ENCODE results near the gene ZNF841.

DNA sequence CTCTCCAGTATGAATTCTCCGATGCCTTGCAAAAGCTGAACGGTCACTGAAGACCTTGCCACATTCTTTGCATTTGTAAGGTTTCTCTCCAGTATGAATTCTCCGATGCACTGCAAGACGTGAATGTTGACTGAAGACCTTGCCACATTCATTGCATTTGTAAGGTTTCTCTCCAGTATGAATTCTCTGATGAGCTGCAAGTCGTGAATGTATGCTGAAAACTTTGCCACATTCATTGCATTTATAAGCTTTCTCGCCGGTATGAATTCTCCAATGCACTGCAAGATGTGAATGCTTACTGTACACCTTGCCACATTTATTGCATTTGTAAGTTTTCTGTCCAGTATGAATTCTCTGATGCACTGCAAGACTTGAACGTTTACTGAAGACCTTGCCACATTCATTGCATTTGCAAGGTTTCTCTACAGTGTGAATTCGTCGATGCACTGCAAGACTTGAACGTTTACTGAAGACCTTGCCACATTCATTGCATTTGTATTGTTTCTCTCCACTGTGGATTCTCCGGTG is 20.0 kb upstream of the ZNF841 start:
- no peak for TF ChIP-seq RAD21 (IDR thresholded peaks at IDR 0.05)
- TF ChIP-seq, protein P1, sequence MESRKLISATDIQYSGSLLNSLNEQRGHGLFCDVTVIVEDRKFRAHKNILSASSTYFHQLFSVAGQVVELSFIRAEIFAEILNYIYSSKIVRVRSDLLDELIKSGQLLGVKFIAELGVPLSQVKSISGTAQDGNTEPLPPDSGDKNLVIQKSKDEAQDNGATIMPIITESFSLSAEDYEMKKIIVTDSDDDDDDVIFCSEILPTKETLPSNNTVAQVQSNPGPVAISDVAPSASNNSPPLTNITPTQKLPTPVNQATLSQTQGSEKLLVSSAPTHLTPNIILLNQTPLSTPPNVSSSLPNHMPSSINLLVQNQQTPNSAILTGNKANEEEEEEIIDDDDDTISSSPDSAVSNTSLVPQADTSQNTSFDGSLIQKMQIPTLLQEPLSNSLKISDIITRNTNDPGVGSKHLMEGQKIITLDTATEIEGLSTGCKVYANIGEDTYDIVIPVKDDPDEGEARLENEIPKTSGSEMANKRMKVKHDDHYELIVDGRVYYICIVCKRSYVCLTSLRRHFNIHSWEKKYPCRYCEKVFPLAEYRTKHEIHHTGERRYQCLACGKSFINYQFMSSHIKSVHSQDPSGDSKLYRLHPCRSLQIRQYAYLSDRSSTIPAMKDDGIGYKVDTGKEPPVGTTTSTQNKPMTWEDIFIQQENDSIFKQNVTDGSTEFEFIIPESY (IDR thresholded peaks at IDR 0.05): no peak
- TF ChIP-seq, protein P2, sequence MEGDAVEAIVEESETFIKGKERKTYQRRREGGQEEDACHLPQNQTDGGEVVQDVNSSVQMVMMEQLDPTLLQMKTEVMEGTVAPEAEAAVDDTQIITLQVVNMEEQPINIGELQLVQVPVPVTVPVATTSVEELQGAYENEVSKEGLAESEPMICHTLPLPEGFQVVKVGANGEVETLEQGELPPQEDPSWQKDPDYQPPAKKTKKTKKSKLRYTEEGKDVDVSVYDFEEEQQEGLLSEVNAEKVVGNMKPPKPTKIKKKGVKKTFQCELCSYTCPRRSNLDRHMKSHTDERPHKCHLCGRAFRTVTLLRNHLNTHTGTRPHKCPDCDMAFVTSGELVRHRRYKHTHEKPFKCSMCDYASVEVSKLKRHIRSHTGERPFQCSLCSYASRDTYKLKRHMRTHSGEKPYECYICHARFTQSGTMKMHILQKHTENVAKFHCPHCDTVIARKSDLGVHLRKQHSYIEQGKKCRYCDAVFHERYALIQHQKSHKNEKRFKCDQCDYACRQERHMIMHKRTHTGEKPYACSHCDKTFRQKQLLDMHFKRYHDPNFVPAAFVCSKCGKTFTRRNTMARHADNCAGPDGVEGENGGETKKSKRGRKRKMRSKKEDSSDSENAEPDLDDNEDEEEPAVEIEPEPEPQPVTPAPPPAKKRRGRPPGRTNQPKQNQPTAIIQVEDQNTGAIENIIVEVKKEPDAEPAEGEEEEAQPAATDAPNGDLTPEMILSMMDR (IDR thresholded peaks at IDR 0.05; ENCODE audit: low read depth, low read length, missing input control): no peak
- no peak for TF ChIP-seq TAF1 (conservative IDR thresholded peaks at IDR 0.05)
- TF ChIP-seq, protein P3, sequence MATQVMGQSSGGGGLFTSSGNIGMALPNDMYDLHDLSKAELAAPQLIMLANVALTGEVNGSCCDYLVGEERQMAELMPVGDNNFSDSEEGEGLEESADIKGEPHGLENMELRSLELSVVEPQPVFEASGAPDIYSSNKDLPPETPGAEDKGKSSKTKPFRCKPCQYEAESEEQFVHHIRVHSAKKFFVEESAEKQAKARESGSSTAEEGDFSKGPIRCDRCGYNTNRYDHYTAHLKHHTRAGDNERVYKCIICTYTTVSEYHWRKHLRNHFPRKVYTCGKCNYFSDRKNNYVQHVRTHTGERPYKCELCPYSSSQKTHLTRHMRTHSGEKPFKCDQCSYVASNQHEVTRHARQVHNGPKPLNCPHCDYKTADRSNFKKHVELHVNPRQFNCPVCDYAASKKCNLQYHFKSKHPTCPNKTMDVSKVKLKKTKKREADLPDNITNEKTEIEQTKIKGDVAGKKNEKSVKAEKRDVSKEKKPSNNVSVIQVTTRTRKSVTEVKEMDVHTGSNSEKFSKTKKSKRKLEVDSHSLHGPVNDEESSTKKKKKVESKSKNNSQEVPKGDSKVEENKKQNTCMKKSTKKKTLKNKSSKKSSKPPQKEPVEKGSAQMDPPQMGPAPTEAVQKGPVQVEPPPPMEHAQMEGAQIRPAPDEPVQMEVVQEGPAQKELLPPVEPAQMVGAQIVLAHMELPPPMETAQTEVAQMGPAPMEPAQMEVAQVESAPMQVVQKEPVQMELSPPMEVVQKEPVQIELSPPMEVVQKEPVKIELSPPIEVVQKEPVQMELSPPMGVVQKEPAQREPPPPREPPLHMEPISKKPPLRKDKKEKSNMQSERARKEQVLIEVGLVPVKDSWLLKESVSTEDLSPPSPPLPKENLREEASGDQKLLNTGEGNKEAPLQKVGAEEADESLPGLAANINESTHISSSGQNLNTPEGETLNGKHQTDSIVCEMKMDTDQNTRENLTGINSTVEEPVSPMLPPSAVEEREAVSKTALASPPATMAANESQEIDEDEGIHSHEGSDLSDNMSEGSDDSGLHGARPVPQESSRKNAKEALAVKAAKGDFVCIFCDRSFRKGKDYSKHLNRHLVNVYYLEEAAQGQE (IDR thresholded peaks at IDR 0.05): no peak
- TF ChIP-seq, protein P4, sequence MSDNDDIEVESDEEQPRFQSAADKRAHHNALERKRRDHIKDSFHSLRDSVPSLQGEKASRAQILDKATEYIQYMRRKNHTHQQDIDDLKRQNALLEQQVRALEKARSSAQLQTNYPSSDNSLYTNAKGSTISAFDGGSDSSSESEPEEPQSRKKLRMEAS (IDR thresholded peaks at IDR 0.05): no peak
- no peak for TF ChIP-seq RXRA (IDR thresholded peaks at IDR 0.05)
- no peak for TF ChIP-seq GABPA (IDR thresholded peaks at IDR 0.05 in 1 of 2, conservative IDR thresholded peaks at IDR 0.05 in 1 of 2)
- TF ChIP-seq, protein P5, sequence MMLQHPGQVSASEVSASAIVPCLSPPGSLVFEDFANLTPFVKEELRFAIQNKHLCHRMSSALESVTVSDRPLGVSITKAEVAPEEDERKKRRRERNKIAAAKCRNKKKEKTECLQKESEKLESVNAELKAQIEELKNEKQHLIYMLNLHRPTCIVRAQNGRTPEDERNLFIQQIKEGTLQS (IDR thresholded peaks at IDR 0.05): no peak
- TF ChIP-seq JUND (IDR thresholded peaks at IDR 0.05): no peak
- no peak for TF ChIP-seq YY1 (IDR thresholded peaks at IDR 0.05)
- no peak for TF ChIP-seq EGR1 (IDR thresholded peaks at IDR 0.05; ENCODE audit: low read depth in 2 of 2)
- no peak for TF ChIP-seq FOXA1 (IDR thresholded peaks at IDR 0.05)
- no peak for TF ChIP-seq SP1 (IDR thresholded peaks at IDR 0.05)
